ENCODE measurements around the gene DEAF1. TPM values are rescaled to one million over a fixed set of nuclear protein-coding genes. Genes with fewer than 3 reads are reported as not detected.

DEAF1 gene
- total RNA-seq, 2 donors from 2014 or later, result 21.7 to 25.8 TPM

- Histone ChIP-seq H3K36me3 (no peaks in the 10 kb centered on the region), H3K4me1 (peaks cover 26% of the 10 kb centered on the region), H3K27me3 (no peaks in the 10 kb centered on the region), H3K9ac (ENCODE audit: low read depth in 2 of 2, low read length in 2 of 2) (peak overlapping the region; percentile 79 to 96), H3K4me3 (peak overlapping the region; percentile 71), H3K9me3 (no peaks in the 10 kb centered on the region), H3K27ac (peak overlapping the region; percentile 90)
- intact Hi-C loops (cut with DNase I), result no loop called here
- peak; percentile 36 for DNase-seq
- TF ChIP-seq CTCF (IDR thresholded peaks at IDR 0.05), result no peak
Observed at GRCh38 chr11:707817-708420, 12.9 kb upstream of the DEAF1 start.

GRCh38 chr11:706957-707816 is 12.2 kb upstream of the DEAF1 start:
- H3K4me1 ChIP-seq, result peaks cover 30% of the 10 kb centered on the region
- no peaks in the 10 kb centered on the region for H3K27me3 ChIP-seq
- DNase-seq, result peak; percentile 74
- no peak for TF ChIP-seq CTCF (IDR thresholded peaks at IDR 0.05)
- no peaks in the 10 kb centered on the region for H3K9me3 ChIP-seq
- peak overlapping the region; percentile 71 for H3K4me3 ChIP-seq
- no peaks in the 10 kb centered on the region for H3K36me3 ChIP-seq
- intact Hi-C loops (cut with DNase I), result no loop called here
- peak overlapping the region; percentile 90 for H3K27ac ChIP-seq
- peak overlapping the region; percentile 79 to 96 for H3K9ac ChIP-seq (ENCODE audit: low read depth in 2 of 2, low read length in 2 of 2)

GRCh38 chr11:706439-706956 is 11.5 kb upstream of the DEAF1 start:
- no peaks in the 10 kb centered on the region for H3K27me3 ChIP-seq
- H3K27ac ChIP-seq, result peak overlapping the region; percentile 90
- peak overlapping the region; percentile 71 for H3K4me3 ChIP-seq
- H3K9me3 ChIP-seq, result no peaks in the 10 kb centered on the region
- peak; percentile 54 for DNase-seq
- H3K36me3 ChIP-seq, result no peaks in the 10 kb centered on the region
- H3K9ac ChIP-seq (ENCODE audit: low read depth in 2 of 2, low read length in 2 of 2), result peak overlapping the region; percentile 79 to 96
- intact Hi-C loops (cut with DNase I), result no loop called here
- peaks cover 30% of the 10 kb centered on the region for H3K4me1 ChIP-seq
- TF ChIP-seq CTCF (IDR thresholded peaks at IDR 0.05), result no peak

- H3K9ac ChIP-seq (ENCODE audit: low read depth in 2 of 2, low read length in 2 of 2), result peak within 1 kb of the TSS; percentile 84 to 96
- peaks cover 29% of the 10 kb centered on the region for H3K4me1 ChIP-seq
- peak within 1 kb of the TSS; percentile 71 for H3K4me3 ChIP-seq
- no peak for TF ChIP-seq CTCF (IDR thresholded peaks at IDR 0.05)
- intact Hi-C loops (cut with DNase I), result no loop called here
- no peaks in the 10 kb centered on the region for H3K36me3 ChIP-seq
- H3K9me3 ChIP-seq, result no peaks in the 10 kb centered on the region
- peak within 1 kb of the TSS; percentile 90 for H3K27ac ChIP-seq
- peak; percentile 92 for DNase-seq
- no peaks in the 10 kb centered on the region for H3K27me3 ChIP-seq
Observed at GRCh38 chr11:705646-706438, 10.8 kb upstream of the DEAF1 start, which contains the start of gene EPS8L2. EPS8L2 (plus strand) TSS chr11:706231; CDS start chr11:709408, 3,177 bp downstream.
